ENCODE data around the gene ITIH3.

DNA sequence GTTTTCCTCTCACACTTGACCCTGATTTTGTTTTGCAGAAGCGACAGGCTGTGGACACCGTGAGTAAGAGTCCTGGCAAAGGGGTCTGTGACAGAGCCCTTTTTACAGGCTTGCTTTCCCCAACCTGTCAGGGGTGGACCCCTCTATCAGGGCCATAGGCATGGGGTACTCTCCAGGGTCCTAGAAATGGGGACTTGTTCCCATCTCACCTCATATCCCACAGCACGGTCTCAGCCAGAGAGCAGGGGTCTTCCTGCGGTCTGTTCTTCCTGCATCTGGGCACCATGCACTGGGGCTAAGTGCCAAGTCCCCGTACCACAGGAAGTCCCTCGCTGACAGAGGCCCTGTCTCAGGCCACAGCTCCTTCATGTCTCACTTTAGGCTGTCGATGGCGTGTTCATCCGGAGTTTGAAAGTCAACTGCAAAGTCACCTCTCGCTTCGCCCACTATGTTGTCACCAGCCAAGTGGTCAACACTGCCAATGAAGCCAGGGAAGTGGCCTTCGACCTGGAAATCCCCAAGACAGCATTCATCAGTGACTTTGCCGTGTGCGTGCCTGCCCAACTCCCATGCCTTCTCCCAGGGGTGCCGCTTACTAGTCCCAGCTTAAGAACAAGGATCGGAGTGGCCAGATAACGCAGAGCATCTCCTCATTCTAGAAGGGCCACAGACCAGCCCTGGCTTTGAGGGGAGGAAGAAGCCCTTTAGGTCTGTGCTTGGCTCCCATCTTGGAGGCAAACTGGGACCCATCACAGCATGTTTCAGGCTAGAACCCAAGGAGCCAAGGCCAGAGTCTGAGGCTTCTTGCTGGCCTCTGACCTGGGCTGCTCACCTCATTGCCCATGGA, 16.4 kb upstream of the ITIH3 start:
- TF ChIP-seq POLR2AphosphoS5 (IDR thresholded peaks at IDR 0.05; ENCODE audit: low read depth, low read length) (no peak), CTCF (IDR thresholded peaks at IDR 0.05; ENCODE audit: control extremely low read depth in 1 of 3, insufficient read depth in 1 of 3, low read depth in 1 of 3, low read length in 3 of 3) (no peak), TCF12 (IDR thresholded peaks at IDR 0.05; ENCODE audit: low read depth, low read length) (no peak), PHF8 (conservative IDR thresholded peaks at IDR 0.05; ENCODE audit: low read depth, low read length) (no peak)
